ENCODE results near the gene HOXB5. TPM values are rescaled to one million over a fixed set of nuclear protein-coding genes. Genes with fewer than 3 reads are reported as not detected.

HOXB5 gene
- total RNA-seq, 1 experiment from 2014 or later = 19.8 TPM

- H3K4me3 ChIP-seq (replicated peaks in 1 of 2; ENCODE audit: low read depth in 1 of 2, low read length in 2 of 2) = peak overlapping the region; percentile 80 to 90
- no peaks in the 10 kb centered on the region for H3K36me3 ChIP-seq (ENCODE audit: control insufficient read depth in 1 of 2, insufficient read depth in 2 of 2, low read length in 2 of 2)
- H3K79me2 ChIP-seq (ENCODE audit: insufficient read depth, low read length) = peaks cover 88% of the 10 kb centered on the region
- intact Hi-C loops (cut with micrococcal nuclease) = loop anchor here (2.0 to 10.0 kb wide), 2 partner anchors 128 to 352 kb away; no protein-coding TSS in a partner anchor
- no peaks in the 10 kb centered on the region for H4K20me1 ChIP-seq (ENCODE audit: insufficient read depth)
- H3K9ac ChIP-seq (ENCODE audit: low read length) = peak overlapping the region; percentile 97
- no TSS peak for BruUV-seq (replicated peaks)
- ChIA-PET RAD21 (ENCODE audit: low non-redundant PET in 1 of 2, low total read pairs in 2 of 2, uncharacterized antibody in 2 of 2, unreplicated experiment in 2 of 2) (interaction anchor here in 1 of 2 experiments (0.7 kb wide), 1 partner anchor 210 kb away, joined by 3 read pairs; no protein-coding TSS in a partner anchor), CTCF (interaction anchor here (0.6 to 1.4 kb wide), 20 partner anchors 9 to 588 kb away, joined by 3 to 11 read pairs (median 4); partner anchors contain the start of genes HOXB5 and HOXB9), POLR2A (interaction anchor here (0.6 to 1.9 kb wide), 5 partner anchors 13 to 587 kb away, joined by 3 to 11 read pairs (median 3); partner anchors contain the start of gene HOXB9)
- no peaks in the 10 kb centered on the region for H3K9me2 ChIP-seq (ENCODE audit: insufficient read depth)
- H3K4me1 ChIP-seq (ENCODE audit: control insufficient read depth in 1 of 2, insufficient read depth in 2 of 2, low read length in 2 of 2) = peaks cover 19 to 58% of the 10 kb centered on the region in 2 experiments; a peak in 3 of 4 replicates
- H2AFZ ChIP-seq (ENCODE audit: low read depth, low read length, poor library complexity, severe bottlenecking) = peak overlapping the region; percentile 19
- DNase-seq (ENCODE audit: low read depth, low spot score) (no peak), ATAC-seq (peak; percentile 19)
- H3K27ac ChIP-seq (ENCODE audit: low read depth, low read length) = peak overlapping the region; percentile 98
- peak overlapping the region; percentile 95 for H3K4me2 ChIP-seq (ENCODE audit: low read length)
- no peaks in the 10 kb centered on the region for H3K27me3 ChIP-seq (ENCODE audit: insufficient read depth, low read length)
- no peaks in the 10 kb centered on the region for H3K9me3 ChIP-seq (ENCODE audit: control insufficient read depth in 1 of 2, insufficient read depth in 1 of 2, low read depth in 1 of 2, low read length in 2 of 2)
- TF ChIP-seq SIN3A (IDR thresholded peaks at IDR 0.05; ENCODE audit: low read depth) = no peak
- no peak for TF ChIP-seq SP1 (IDR thresholded peaks at IDR 0.05; ENCODE audit: low read depth)
- TF ChIP-seq ATF3 (IDR thresholded peaks at IDR 0.05) = no peak
- TF ChIP-seq EZH2 (IDR thresholded peaks at IDR 0.05) = no peak
- no peak for TF ChIP-seq POLR2A (IDR thresholded peaks at IDR 0.05; ENCODE audit: borderline replicate concordance, extremely low read depth, insufficient read depth, insufficient read length)
- TF ChIP-seq ZFX (IDR thresholded peaks at IDR 0.05) = peak; percentile 65
- no peak for TF ChIP-seq FOSL1 (IDR thresholded peaks at IDR 0.05; ENCODE audit: low read depth)
- TF ChIP-seq CTCF (IDR thresholded peaks at IDR 0.05 in 2 of 3, conservative IDR thresholded peaks at IDR 0.05 in 1 of 3; ENCODE audit: borderline replicate concordance in 1 of 3, insufficient read depth in 1 of 3, low read depth in 2 of 3, low read length in 2 of 3) = peak in 1 of 3 experiments; percentile 14; a peak in 2 of 6 replicates
- no peak for TF ChIP-seq YY1 (IDR thresholded peaks at IDR 0.05; ENCODE audit: extremely low read depth, insufficient replicate concordance, low read depth, low read length)
- no peak for TF ChIP-seq RAD21 (IDR thresholded peaks at IDR 0.05; ENCODE audit: low read depth)
- no peak for TF ChIP-seq ZBTB33 (IDR thresholded peaks at IDR 0.05; ENCODE audit: extremely low read depth, insufficient replicate concordance, low read length)
- TF ChIP-seq POLR2AphosphoS5 (IDR thresholded peaks at IDR 0.05; ENCODE audit: low read depth, low read length) = 0 out of 2 replicates have a peak, but pooled peaks have one; percentile 3
- TF ChIP-seq REST (IDR thresholded peaks at IDR 0.05; ENCODE audit: low read depth) = no peak
- no peak for TF ChIP-seq MAX (IDR thresholded peaks at IDR 0.05)
- TF ChIP-seq SRF (IDR thresholded peaks at IDR 0.05; ENCODE audit: low read depth) = no peak
- TF ChIP-seq EGR1 (IDR thresholded peaks at IDR 0.05; ENCODE audit: low read depth) = no peak
- no peak for TF ChIP-seq JUND (IDR thresholded peaks at IDR 0.05)
- no peak for TF ChIP-seq ELF1 (IDR thresholded peaks at IDR 0.05; ENCODE audit: borderline replicate concordance, low read depth)
Measured at GRCh38 chr17:48612854-48613691, 19.5 kb upstream of the HOXB5 start.

Measured in HCT116 (cell line).